Nephron (organoid): ENCODE data around the gene LRRC30.
A peak's percentile ranks its signal among the peaks of the same experiment; 100 is the strongest.
"Not testable (repeated sequence)": the region's sequence is repeated elsewhere in the genome, so short reads cannot be mapped to it uniquely, and the experiment has no call there.

Source experiments
- H3K27ac Mint-ChIP-seq, 3 experiments: 2 replicates each; pipeline ENCODE4 v1.8.0; 2020; ENCODE audit warnings: mixed read lengths in 3 of 3, mild to moderate bottlenecking in 2 of 3, moderate library complexity in 1 of 3
- H3K27me3 Mint-ChIP-seq: 2 replicates; pipeline ENCODE4 v1.8.0; 2021; ENCODE audit warnings: low read depth, mild to moderate bottlenecking, moderate library complexity, mixed read lengths
- H3K36me3 Mint-ChIP-seq: 2 replicates; pipeline ENCODE4 v1.8.0; 2020; ENCODE audit warnings: low read depth, mixed read lengths
- H3K4me1 Mint-ChIP-seq: 2 replicates; pipeline ENCODE4 v1.8.0; 2020; ENCODE audit warnings: mixed read lengths
- H3K4me3 Mint-ChIP-seq, 3 experiments: 2 replicates each; pipeline ENCODE4 v1.8.0; 2020; ENCODE audit warnings: mild to moderate bottlenecking in 3 of 3, mixed read lengths in 3 of 3, moderate library complexity in 2 of 3
- H3K9me3 Mint-ChIP-seq: 2 replicates; pipeline ENCODE4 v1.8.0; 2020; ENCODE audit warnings: mixed read lengths
- TF ChIP-seq, protein P1 (sequence below), 3 experiments: fragments of 200-600 bp; sonication (generic); IDR thresholded peaks; one replicate each; pipeline ENCODE4 v1.5.0; 2021; ENCODE audit warnings: antibody characterized with exemption in 3 of 3; ENCODE audit not compliant: unreplicated experiment in 3 of 3

LRRC30 gene

GRCh38 chr18:7196421-7196820 lies 34.5 kb upstream of the LRRC30 start:
- Mint-ChIP-seq H3K27ac (no peak overlapping the region), H3K4me3 (no peak overlapping the region), H3K9me3 (no peaks in the 10 kb centered on the region), H3K36me3 (no peaks in the 10 kb centered on the region), H3K4me1 (peaks cover 4% of the 10 kb centered on the region), H3K27me3 (peaks cover 13% of the 10 kb centered on the region)
- TF ChIP-seq, protein P1, sequence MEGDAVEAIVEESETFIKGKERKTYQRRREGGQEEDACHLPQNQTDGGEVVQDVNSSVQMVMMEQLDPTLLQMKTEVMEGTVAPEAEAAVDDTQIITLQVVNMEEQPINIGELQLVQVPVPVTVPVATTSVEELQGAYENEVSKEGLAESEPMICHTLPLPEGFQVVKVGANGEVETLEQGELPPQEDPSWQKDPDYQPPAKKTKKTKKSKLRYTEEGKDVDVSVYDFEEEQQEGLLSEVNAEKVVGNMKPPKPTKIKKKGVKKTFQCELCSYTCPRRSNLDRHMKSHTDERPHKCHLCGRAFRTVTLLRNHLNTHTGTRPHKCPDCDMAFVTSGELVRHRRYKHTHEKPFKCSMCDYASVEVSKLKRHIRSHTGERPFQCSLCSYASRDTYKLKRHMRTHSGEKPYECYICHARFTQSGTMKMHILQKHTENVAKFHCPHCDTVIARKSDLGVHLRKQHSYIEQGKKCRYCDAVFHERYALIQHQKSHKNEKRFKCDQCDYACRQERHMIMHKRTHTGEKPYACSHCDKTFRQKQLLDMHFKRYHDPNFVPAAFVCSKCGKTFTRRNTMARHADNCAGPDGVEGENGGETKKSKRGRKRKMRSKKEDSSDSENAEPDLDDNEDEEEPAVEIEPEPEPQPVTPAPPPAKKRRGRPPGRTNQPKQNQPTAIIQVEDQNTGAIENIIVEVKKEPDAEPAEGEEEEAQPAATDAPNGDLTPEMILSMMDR (IDR thresholded peaks at IDR 0.05; ENCODE audit: unreplicated experiment in 3 of 3), result no peak

GRCh38 chr18:7197854-7198253 lies 33.0 kb upstream of the LRRC30 start:
- peaks cover 11% of the 10 kb centered on the region for H3K4me1 Mint-ChIP-seq
- no peak overlapping the region for H3K4me3 Mint-ChIP-seq
- no peaks in the 10 kb centered on the region for H3K36me3 Mint-ChIP-seq
- H3K27ac Mint-ChIP-seq, result no peak overlapping the region
- TF ChIP-seq, protein P1 (IDR thresholded peaks at IDR 0.05; ENCODE audit: unreplicated experiment in 3 of 3), result no peak
- no peaks in the 10 kb centered on the region for H3K9me3 Mint-ChIP-seq
- H3K27me3 Mint-ChIP-seq, result peaks cover 17% of the 10 kb centered on the region

- Mint-ChIP-seq H3K36me3 (no peaks in the 10 kb centered on the region), H3K4me3 (no peak overlapping the region), H3K27me3 (peaks cover 17% of the 10 kb centered on the region), H3K4me1 (peaks cover 10% of the 10 kb centered on the region), H3K9me3 (no peaks in the 10 kb centered on the region), H3K27ac (no peak overlapping the region)
- TF ChIP-seq, protein P1 (IDR thresholded peaks at IDR 0.05; ENCODE audit: unreplicated experiment in 3 of 3), result no peak
These were observed 32.6 kb upstream of the LRRC30 start for GRCh38 chr18:7198326-7198725.

DNA sequence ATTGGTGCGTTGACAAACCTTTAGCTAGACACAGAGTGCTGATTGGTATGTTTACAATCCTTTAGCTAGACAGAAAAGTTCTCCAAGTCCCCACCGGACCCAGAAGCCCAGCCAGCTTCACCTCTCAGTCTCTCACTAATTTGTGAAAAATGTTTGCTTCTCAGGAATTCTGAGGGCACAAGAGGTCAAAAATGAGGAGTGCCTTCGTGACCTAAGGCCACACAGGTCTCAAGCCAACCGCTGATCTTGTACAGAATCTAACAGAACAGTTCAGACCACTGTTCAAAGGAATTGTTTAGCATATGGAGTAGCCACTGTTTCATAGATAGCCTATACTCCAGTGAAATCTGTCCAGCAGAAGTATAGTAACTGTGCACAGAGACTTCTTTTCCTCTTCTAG lies 29.8 kb upstream of the LRRC30 start:
- TF ChIP-seq, protein P1 (IDR thresholded peaks at IDR 0.05; ENCODE audit: unreplicated experiment in 3 of 3), result no peak
- H3K27me3 Mint-ChIP-seq, result peaks cover 10% of the 10 kb centered on the region

DNA sequence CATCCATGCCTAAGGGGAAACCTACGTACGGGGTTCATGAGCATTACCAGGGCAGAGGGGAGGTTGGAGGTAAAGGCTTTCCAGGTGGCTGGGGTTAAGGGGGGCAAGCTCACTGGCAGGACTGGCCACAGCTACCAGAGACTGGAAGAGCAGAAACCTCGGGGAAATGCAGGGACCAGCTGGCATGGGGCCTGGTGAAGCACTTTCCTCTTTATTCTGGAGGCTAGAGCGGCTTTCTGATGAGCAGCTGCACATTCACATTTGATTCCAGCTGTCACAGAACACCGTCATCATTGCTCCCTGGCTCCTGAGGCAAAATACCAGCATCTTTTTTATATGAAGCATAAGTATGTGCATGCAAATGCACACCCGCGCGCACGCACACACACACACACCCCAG lies 28.7 kb upstream of the LRRC30 start:
- TF ChIP-seq, protein P1 (IDR thresholded peaks at IDR 0.05; ENCODE audit: unreplicated experiment in 3 of 3), result no peak
- Mint-ChIP-seq H3K27ac (peak overlapping the region in 2 of 3 experiments; percentile 24 to 49), H3K9me3 (no peaks in the 10 kb centered on the region), H3K4me3 (peak overlapping the region in 1 of 3 experiments; percentile 41), H3K27me3 (peaks cover 4% of the 10 kb centered on the region), H3K36me3 (no peaks in the 10 kb centered on the region), H3K4me1 (peaks cover 34% of the 10 kb centered on the region)

More for the DNA sequence above, 29.8 kb upstream of the LRRC30 start:
- Mint-ChIP-seq H3K27ac (no peak overlapping the region), H3K9me3 (no peaks in the 10 kb centered on the region), H3K36me3 (no peaks in the 10 kb centered on the region), H3K4me1 (peaks cover 25% of the 10 kb centered on the region), H3K4me3 (no peak overlapping the region)

DNA sequence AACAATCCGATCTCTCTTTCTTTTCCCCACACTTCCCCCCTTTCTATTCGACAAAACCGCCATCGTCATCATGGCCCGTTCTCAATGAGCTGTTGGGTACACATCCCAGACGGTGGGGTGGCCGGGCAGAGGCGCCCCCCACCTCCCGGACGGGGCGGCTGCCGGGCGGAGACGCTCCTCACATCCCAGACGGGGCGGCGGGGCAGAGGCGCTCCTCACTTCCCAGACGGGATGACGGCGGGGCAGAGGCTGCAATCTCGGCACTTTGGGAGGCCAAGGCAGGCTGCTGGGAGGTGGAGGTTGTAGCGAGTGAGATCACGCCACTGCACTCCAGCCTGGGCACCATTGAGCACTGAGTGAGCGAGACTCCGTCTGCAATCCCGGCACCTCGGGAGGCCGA lies 27.3 kb upstream of the LRRC30 start:
- H3K4me1 Mint-ChIP-seq, result peaks cover 48% of the 10 kb centered on the region
- H3K27ac Mint-ChIP-seq, H3K4me3 Mint-ChIP-seq, H3K27me3 Mint-ChIP-seq, H3K9me3 Mint-ChIP-seq, H3K36me3 Mint-ChIP-seq: not testable (repeated sequence)
